ENCODE data around the gene ZNF639. TPM values are rescaled to one million over a fixed set of nuclear protein-coding genes. Genes with fewer than 3 reads are reported as not detected.
"Not testable (repeated sequence)": the region's sequence is repeated elsewhere in the genome, so short reads cannot be mapped to it uniquely, and the experiment has no call there.

Gene ZNF639, protein sequence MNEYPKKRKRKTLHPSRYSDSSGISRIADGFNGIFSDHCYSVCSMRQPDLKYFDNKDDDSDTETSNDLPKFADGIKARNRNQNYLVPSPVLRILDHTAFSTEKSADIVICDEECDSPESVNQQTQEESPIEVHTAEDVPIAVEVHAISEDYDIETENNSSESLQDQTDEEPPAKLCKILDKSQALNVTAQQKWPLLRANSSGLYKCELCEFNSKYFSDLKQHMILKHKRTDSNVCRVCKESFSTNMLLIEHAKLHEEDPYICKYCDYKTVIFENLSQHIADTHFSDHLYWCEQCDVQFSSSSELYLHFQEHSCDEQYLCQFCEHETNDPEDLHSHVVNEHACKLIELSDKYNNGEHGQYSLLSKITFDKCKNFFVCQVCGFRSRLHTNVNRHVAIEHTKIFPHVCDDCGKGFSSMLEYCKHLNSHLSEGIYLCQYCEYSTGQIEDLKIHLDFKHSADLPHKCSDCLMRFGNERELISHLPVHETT
- total RNA-seq (2022): 35.5 and 52.8 TPM in 2 replicates
- percentile 86 among the genes with signal in this experiment for Bru-seq, nascent RNA
- percentile 89 among the genes with signal in this experiment for BruChase-seq, experiment 1, labeled RNA remaining after a 6-hour chase
- percentile 93 among the genes with signal in this experiment for BruChase-seq, experiment 2, labeled RNA remaining after a 2-hour chase
- long read RNA-seq, full-length matches to known transcripts: 88 of 108 reads
- long read RNA-seq, partial matches to known transcripts: 2 of 108 reads
- long read RNA-seq, other reads (novel, unspliced or antisense): 18 of 108 reads

DNA sequence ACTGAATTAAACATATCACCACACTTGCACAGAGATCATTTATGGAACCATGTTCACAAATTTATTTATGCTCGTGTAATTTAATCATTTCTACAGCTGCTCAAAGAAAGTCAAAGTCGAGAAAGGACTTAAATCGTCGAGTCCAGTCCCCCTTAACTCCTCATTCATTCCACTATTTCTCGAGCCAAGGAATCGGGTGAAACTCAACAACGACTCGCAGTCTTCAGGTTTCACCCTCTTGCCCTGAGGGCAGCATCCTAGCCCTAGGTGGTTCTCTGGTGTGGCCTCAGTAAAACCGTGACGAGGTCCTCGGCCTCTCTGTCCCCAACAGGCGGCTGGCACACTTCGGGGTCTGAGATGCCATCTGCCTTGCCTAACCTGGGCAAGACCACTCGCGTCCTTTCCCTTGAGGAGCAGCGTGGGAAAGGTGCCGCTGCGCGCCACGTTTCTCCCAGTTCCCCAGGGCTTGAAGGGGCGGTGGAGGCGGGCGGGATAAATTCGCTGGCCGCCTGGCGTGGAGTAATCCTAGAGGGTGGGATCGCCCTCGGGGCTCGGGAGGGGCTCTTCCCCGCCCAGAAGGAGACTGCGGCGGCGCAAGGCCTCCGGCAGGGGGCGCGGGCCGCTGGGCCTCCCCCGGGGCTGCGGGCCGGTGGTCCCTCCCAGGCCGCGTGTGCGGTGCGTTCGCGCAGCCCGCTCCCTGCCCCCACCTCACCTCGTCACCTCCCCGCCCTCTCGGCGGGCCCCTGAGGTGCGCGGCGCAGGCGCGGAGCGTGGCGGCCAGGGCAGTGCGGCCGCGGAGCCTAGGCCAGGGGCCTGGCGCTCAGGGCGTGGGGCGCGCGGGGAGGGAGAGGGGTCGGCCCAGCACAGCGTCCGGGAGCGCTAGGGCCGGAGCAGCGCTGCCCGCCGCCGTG is at the start of gene ZNF639:
ZNF639 (plus strand) TSS at position 746 of the 911 bp plus-strand sequence. CDS start 5,263 bp downstream, outside the sequence.
- POLR2A ChIA-PET: interaction anchor here (0.7 to 4.2 kb wide), 25 partner anchors 17 to 398 kb away, joined by 3 to 55 read pairs (median 5); partner anchors contain the start of genes ACTL6A, MFN1, PIK3CA and ZMAT3
- H3K4me1 Mint-ChIP-seq (ENCODE audit: insufficient read depth, unreplicated experiment): peaks cover 20% of the 10 kb centered on the region
- no peaks in the 10 kb centered on the region for H3K27me3 Mint-ChIP-seq (ENCODE audit: insufficient read depth, unreplicated experiment)
- peak within 1 kb of the TSS; percentile 81 for H3K4me3 Mint-ChIP-seq (ENCODE audit: unreplicated experiment)
- CTCF ChIA-PET: interaction anchor here (0.6 to 8.9 kb wide), 20 partner anchors 7 to 310 kb away, joined by 3 to 99 read pairs (median 5); partner anchors contain the start of genes PIK3CA and ZMAT3
- BruUV-seq (replicated peaks): TSS peak; percentile 85
- peaks cover 18% of the 10 kb centered on the region for H3K36me3 Mint-ChIP-seq (ENCODE audit: insufficient read depth, unreplicated experiment)
- DNase-seq (ENCODE audit: unreplicated experiment): peak; percentile 72
- intact Hi-C loops (cut with micrococcal nuclease): loop anchor here (1.0 kb wide), 1 partner anchor 236 kb away; no protein-coding TSS in a partner anchor
- no peaks in the 10 kb centered on the region for H3K9me3 Mint-ChIP-seq (ENCODE audit: unreplicated experiment)
- peak; percentile 68 for TF ChIP-seq CTCF (IDR thresholded peaks at IDR 0.05; ENCODE audit: unreplicated experiment)
- peak within 1 kb of the TSS; percentile 90 for H3K27ac Mint-ChIP-seq (ENCODE audit: low read depth, unreplicated experiment)

DNA sequence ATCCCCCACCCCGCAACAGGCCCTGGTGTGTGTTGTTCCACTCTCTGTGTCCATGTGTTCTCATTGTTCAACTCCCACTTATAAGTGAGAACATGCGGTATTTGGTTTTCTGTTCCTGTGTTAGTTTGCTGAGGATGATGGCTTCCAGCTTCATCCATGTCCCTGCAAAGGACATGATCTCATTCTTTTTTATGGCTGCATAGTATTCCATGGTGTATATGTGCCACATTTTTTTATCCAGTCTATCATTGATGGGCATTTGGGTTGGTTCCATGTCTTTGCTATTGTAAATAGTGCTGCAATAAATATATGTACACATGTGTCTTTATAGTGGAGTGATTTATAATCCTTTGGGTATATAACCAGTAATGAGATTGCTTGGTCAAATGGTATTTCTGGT is 48.4 kb upstream of the ZNF639 start:
- DNase-seq (ENCODE audit: unreplicated experiment); BruUV-seq (replicated peaks); H3K4me1 Mint-ChIP-seq (ENCODE audit: insufficient read depth, unreplicated experiment); H3K9me3 Mint-ChIP-seq (ENCODE audit: unreplicated experiment); H3K36me3 Mint-ChIP-seq (ENCODE audit: insufficient read depth, unreplicated experiment); H3K27ac Mint-ChIP-seq (ENCODE audit: low read depth, unreplicated experiment); H3K4me3 Mint-ChIP-seq (ENCODE audit: unreplicated experiment); H3K27me3 Mint-ChIP-seq (ENCODE audit: insufficient read depth, unreplicated experiment); intact Hi-C loops (cut with micrococcal nuclease): not testable (repeated sequence)
- ChIA-PET CTCF (interaction anchor here (0.7 kb wide), 1 partner anchor 14 kb away, joined by 6 read pairs; no protein-coding TSS in a partner anchor), POLR2A (interaction anchor here (0.6 kb wide), 1 partner anchor 25 kb away, joined by 3 read pairs; no protein-coding TSS in a partner anchor)

GRCh38 chr3:179276001-179276400 is 46.8 kb upstream of the ZNF639 start:
- intact Hi-C loops (cut with micrococcal nuclease): no loop called here
- H3K4me3 Mint-ChIP-seq (ENCODE audit: unreplicated experiment): no peak overlapping the region
- H3K36me3 Mint-ChIP-seq (ENCODE audit: insufficient read depth, unreplicated experiment): no peaks in the 10 kb centered on the region
- no peak for TF ChIP-seq CTCF (IDR thresholded peaks at IDR 0.05; ENCODE audit: unreplicated experiment)
- no peak for DNase-seq (ENCODE audit: unreplicated experiment)
- H3K27ac Mint-ChIP-seq (ENCODE audit: low read depth, unreplicated experiment): no peak overlapping the region
- H3K9me3 Mint-ChIP-seq (ENCODE audit: unreplicated experiment): no peaks in the 10 kb centered on the region
- BruUV-seq (replicated peaks): no TSS peak
- no peaks in the 10 kb centered on the region for H3K4me1 Mint-ChIP-seq (ENCODE audit: insufficient read depth, unreplicated experiment)
- H3K27me3 Mint-ChIP-seq (ENCODE audit: insufficient read depth, unreplicated experiment): no peaks in the 10 kb centered on the region
- ChIA-PET CTCF (interaction anchor here (0.6 to 1.3 kb wide), 3 partner anchors 39 to 474 kb away, joined by 3 read pairs; no protein-coding TSS in a partner anchor), POLR2A (no interaction called here)

DNA sequence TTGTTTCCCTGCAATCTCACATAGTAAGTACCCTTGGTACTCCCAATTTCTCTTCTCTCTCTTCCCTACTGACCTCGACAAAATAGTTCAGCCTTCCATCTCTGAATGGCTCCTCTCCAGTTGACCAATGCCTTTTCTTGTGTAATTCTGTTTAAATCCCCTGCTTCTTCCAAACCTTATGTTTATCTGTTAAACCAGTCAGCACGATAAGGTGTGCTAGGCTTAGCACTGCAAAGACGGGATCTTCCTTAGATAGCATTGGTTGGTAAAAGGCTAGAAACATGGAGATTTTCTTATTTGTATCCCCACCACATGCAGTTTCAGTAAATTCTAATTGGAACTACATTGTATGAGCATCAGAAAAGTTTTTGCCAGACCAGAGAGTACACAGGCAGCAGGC is 46.1 kb upstream of the ZNF639 start:
- Mint-ChIP-seq H3K4me1 (ENCODE audit: insufficient read depth, unreplicated experiment) (no peaks in the 10 kb centered on the region), H3K36me3 (ENCODE audit: insufficient read depth, unreplicated experiment) (no peaks in the 10 kb centered on the region), H3K27ac (ENCODE audit: low read depth, unreplicated experiment) (no peak overlapping the region), H3K4me3 (ENCODE audit: unreplicated experiment) (no peak overlapping the region), H3K9me3 (ENCODE audit: unreplicated experiment) (no peaks in the 10 kb centered on the region), H3K27me3 (ENCODE audit: insufficient read depth, unreplicated experiment) (no peaks in the 10 kb centered on the region)
- DNase-seq (ENCODE audit: unreplicated experiment): no peak
- BruUV-seq (replicated peaks): no TSS peak
- CTCF ChIA-PET: interaction anchor here (0.6 to 1.3 kb wide), 3 partner anchors 38 to 473 kb away, joined by 3 read pairs; no protein-coding TSS in a partner anchor
- no peak for TF ChIP-seq CTCF (IDR thresholded peaks at IDR 0.05; ENCODE audit: unreplicated experiment)
- intact Hi-C loops (cut with micrococcal nuclease): no loop called here
- POLR2A ChIA-PET: no interaction called here

All from MCF 10A (cell line).